22Rv1 (cell line): Measurements from ENCODE around the gene AP5M1.

Experiments used
- ZFX ChIP-seq: fragments of 450-650 bp; IDR thresholded peaks from 2 replicates; pipeline ENCODE4 v1.6.1; 2017; ENCODE audit warnings: antibody characterized with exemption, borderline replicate concordance
- TF ChIP-seq, protein P1 (sequence below): fragments of 450-650 bp; IDR thresholded peaks from 2 replicates; pipeline ENCODE4 v1.5.1; 2017; ENCODE audit warnings: mild to moderate bottlenecking

DNA sequence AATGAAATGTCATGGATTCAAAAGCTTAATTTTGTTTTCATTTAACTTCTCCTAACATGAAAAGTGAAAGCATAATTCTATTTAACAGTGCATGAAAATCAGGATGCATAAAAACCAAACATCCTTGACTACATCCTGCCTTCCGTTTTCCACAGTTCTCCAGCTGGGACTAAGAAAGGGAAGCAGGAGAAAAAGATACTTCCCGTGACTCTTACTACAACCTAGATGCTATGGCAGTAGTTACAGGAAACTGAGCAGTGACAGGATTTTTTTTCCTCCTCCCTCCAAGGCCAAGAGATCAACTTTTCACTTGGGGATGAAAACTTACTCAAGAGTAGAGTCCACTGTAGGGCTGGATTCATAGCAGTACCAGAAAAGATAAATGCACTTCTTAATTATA, 2.7 kb upstream of the AP5M1 start:
- TF ChIP-seq, protein P1, sequence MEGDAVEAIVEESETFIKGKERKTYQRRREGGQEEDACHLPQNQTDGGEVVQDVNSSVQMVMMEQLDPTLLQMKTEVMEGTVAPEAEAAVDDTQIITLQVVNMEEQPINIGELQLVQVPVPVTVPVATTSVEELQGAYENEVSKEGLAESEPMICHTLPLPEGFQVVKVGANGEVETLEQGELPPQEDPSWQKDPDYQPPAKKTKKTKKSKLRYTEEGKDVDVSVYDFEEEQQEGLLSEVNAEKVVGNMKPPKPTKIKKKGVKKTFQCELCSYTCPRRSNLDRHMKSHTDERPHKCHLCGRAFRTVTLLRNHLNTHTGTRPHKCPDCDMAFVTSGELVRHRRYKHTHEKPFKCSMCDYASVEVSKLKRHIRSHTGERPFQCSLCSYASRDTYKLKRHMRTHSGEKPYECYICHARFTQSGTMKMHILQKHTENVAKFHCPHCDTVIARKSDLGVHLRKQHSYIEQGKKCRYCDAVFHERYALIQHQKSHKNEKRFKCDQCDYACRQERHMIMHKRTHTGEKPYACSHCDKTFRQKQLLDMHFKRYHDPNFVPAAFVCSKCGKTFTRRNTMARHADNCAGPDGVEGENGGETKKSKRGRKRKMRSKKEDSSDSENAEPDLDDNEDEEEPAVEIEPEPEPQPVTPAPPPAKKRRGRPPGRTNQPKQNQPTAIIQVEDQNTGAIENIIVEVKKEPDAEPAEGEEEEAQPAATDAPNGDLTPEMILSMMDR, result no peak
- TF ChIP-seq ZFX, result no peak
